ENCODE measurements around the gene AZIN2.

The AZIN2 gene

DNA sequence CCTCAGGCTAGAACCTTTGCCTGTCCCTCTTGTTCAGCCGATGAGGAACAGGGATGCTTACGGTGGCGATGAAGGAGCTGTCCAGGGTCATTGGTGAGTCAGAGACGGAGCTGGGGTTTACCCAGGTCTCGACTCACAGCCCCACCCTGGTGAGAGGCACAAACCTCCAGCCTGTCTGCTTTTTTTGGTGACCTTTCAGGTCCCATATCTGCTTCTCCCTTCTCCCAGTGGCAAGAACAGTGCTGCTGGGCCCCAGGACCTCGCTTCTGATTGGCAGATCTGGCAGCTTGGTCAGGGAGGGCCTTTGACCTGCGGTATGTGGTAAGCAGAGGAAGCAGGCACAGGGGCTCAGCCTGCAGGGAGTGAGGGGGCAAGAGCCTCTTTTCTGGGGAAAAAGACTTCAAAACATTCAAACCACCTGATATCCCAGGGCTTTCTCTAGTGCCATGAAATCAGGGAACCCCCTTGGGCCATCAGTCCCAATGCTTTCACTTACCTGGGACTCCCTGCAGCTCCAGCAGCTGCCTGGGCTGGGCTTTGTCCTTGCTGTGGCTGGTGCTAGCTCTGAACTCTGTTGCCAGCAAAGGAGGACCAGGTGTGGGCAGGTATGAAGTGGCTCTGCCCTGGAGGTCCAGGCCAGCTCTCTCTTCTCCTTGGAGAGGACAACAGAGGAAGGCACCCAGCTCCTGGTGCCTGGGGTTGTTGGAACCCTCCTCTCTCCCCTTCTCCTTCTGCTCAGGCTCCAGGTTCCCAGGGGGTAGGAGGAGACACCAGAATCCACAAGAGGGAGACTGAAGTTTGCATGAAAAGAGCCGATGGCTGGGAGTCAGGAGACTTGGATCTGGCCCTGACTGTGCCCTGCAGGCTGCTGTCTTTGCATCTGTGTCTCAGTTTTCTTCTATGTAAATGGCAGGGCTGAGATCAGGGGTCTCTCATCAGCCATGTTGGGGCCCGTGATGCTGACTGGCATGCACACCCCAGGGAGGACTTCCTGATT lies 59.5 kb downstream of the AZIN2 start:
- H3K4me1 Mint-ChIP-seq = peaks cover 38% of the 10 kb centered on the region
- no peaks in the 10 kb centered on the region for H3K27me3 Mint-ChIP-seq (ENCODE audit: low read depth)
- no peaks in the 10 kb centered on the region for H3K36me3 Mint-ChIP-seq (ENCODE audit: low read depth)
- no peak overlapping the region for H3K4me3 Mint-ChIP-seq
- H3K9me3 Mint-ChIP-seq = no peaks in the 10 kb centered on the region
- TF ChIP-seq, protein P1, sequence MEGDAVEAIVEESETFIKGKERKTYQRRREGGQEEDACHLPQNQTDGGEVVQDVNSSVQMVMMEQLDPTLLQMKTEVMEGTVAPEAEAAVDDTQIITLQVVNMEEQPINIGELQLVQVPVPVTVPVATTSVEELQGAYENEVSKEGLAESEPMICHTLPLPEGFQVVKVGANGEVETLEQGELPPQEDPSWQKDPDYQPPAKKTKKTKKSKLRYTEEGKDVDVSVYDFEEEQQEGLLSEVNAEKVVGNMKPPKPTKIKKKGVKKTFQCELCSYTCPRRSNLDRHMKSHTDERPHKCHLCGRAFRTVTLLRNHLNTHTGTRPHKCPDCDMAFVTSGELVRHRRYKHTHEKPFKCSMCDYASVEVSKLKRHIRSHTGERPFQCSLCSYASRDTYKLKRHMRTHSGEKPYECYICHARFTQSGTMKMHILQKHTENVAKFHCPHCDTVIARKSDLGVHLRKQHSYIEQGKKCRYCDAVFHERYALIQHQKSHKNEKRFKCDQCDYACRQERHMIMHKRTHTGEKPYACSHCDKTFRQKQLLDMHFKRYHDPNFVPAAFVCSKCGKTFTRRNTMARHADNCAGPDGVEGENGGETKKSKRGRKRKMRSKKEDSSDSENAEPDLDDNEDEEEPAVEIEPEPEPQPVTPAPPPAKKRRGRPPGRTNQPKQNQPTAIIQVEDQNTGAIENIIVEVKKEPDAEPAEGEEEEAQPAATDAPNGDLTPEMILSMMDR (IDR thresholded peaks at IDR 0.05; ENCODE audit: unreplicated experiment in 3 of 3) = peak in 1 of 3 experiments; percentile 19
- H3K27ac Mint-ChIP-seq = peak overlapping the region in 1 of 3 experiments; percentile 31

DNA sequence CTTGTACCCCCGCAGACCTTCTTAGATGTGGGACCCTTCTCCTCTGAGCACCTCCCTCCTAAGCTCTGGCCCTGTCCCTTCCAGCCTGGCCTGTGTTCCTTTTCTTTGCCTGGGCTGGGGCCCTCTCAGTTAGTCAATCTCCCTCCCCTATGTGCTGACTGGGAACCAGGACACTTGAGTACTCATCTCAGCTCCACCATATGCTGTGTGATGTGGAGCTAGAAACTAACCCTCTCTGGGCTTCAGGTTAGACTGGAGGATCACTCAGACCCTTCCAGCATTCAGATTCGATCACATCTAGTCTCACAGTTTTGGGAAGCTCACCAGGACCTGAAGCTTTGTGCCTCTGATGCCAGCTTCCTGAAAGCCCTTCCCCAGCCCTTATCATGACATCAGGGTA lies 60.3 kb downstream of the AZIN2 start:
- TF ChIP-seq, protein P1 (IDR thresholded peaks at IDR 0.05; ENCODE audit: unreplicated experiment in 3 of 3) = no peak
- no peak overlapping the region for H3K4me3 Mint-ChIP-seq
- no peaks in the 10 kb centered on the region for H3K36me3 Mint-ChIP-seq (ENCODE audit: low read depth)
- H3K9me3 Mint-ChIP-seq = no peaks in the 10 kb centered on the region
- H3K4me1 Mint-ChIP-seq = peaks cover 38% of the 10 kb centered on the region
- H3K27me3 Mint-ChIP-seq (ENCODE audit: low read depth) = no peaks in the 10 kb centered on the region
- no peak overlapping the region for H3K27ac Mint-ChIP-seq

DNA sequence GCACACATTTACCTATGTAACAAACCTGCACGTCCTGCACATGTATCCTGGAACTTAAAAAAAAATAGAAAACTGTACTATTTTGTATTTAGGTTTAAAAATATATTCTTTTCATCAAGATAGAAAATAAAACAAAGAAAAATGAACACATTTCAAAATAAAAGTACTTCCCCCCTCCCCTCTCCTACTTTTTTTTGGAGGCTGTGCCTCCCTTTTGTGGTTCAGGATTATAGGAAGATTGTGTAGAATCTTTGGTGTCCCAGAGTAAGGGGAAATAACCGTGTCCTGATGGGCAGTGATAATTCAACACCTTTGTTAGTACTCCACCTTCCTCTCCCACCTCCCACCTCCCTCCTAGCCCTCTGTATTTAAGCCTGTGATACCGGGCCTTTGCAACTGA lies 60.8 kb downstream of the AZIN2 start:
- Mint-ChIP-seq H3K27me3 (ENCODE audit: low read depth) (no peaks in the 10 kb centered on the region), H3K4me1 (peaks cover 38% of the 10 kb centered on the region), H3K27ac (no peak overlapping the region), H3K9me3 (no peaks in the 10 kb centered on the region), H3K4me3 (no peak overlapping the region), H3K36me3 (ENCODE audit: low read depth) (peaks cover 4% of the 10 kb centered on the region)
- TF ChIP-seq, protein P1 (IDR thresholded peaks at IDR 0.05; ENCODE audit: unreplicated experiment in 3 of 3) = no peak

DNA sequence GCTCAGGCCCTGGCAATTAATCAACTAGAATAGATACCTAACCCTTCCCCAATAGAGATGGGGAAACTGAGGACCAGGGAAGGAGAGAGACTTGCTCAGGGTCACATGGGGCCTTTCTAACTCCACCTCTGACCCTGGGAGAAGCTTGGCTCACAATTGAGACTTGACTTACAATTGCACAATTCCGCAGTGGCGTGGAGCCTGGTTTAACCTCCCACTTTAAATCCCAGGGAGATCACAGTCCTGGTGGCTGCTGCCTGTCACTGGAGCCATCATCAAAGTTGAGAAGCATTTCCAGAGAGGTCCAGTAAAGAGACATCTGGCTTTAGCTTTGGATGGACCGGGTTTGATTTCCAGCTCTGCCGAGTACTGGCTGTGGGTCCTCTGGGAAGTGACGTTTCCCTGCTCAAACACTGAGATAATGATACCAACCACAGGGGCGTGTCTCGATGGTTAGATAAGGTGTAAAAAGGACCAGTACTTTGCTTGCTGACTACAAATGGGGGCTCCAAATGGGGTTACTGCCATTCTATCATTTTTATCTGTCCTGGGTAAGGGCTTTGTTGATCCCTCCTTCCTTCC lies 61.6 kb downstream of the AZIN2 start:
- H3K36me3 Mint-ChIP-seq (ENCODE audit: low read depth) = peaks cover 7% of the 10 kb centered on the region
- H3K27me3 Mint-ChIP-seq (ENCODE audit: low read depth) = no peaks in the 10 kb centered on the region
- H3K4me3 Mint-ChIP-seq = no peak overlapping the region
- TF ChIP-seq, protein P1 (IDR thresholded peaks at IDR 0.05; ENCODE audit: unreplicated experiment in 3 of 3) = no peak
- no peaks in the 10 kb centered on the region for H3K9me3 Mint-ChIP-seq
- H3K27ac Mint-ChIP-seq = peak overlapping the region in 2 of 3 experiments; percentile 59 to 92
- H3K4me1 Mint-ChIP-seq = peaks cover 38% of the 10 kb centered on the region

DNA sequence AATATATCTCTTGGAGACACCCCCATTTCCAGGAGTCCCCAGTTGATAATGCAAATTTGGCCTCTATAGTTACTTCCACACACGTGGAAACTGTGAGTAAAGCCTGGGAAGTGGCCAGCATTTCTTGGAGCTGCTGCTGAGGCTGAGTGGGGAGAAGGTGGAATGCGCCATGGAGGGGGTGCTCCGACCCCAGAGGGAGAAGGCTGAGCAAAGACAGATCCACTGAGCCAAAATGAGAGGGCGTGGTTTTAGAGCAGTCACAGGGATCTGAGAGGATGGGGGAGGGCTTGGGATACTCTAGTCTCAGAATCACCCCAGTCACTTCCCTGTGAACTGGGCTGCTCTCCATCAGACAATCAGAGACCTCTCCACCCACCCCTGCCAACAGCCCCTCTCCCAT lies 62.2 kb downstream of the AZIN2 start:
- H3K4me3 Mint-ChIP-seq = no peak overlapping the region
- H3K9me3 Mint-ChIP-seq = no peaks in the 10 kb centered on the region
- peak overlapping the region in 2 of 3 experiments; percentile 59 to 92 for H3K27ac Mint-ChIP-seq
- TF ChIP-seq, protein P1 (IDR thresholded peaks at IDR 0.05; ENCODE audit: unreplicated experiment in 3 of 3) = no peak
- peaks cover 7% of the 10 kb centered on the region for H3K36me3 Mint-ChIP-seq (ENCODE audit: low read depth)
- no peaks in the 10 kb centered on the region for H3K27me3 Mint-ChIP-seq (ENCODE audit: low read depth)
- H3K4me1 Mint-ChIP-seq = peaks cover 38% of the 10 kb centered on the region

All from nephron (organoid).